ENCODE data around the gene PLEKHH2.

PLEKHH2 gene

GRCh38 chr2:43812947-43813346 lies 175.9 kb downstream of the PLEKHH2 start:
- DNase-seq = no peak

GRCh38 chr2:43814711-43815110 lies 177.7 kb downstream of the PLEKHH2 start:
- DNase-seq = no peak
